Measurements from ENCODE around the gene SOCS2.
A peak's percentile ranks its signal among the peaks of the same experiment; 100 is the strongest.

- TF ChIP-seq, protein P1, sequence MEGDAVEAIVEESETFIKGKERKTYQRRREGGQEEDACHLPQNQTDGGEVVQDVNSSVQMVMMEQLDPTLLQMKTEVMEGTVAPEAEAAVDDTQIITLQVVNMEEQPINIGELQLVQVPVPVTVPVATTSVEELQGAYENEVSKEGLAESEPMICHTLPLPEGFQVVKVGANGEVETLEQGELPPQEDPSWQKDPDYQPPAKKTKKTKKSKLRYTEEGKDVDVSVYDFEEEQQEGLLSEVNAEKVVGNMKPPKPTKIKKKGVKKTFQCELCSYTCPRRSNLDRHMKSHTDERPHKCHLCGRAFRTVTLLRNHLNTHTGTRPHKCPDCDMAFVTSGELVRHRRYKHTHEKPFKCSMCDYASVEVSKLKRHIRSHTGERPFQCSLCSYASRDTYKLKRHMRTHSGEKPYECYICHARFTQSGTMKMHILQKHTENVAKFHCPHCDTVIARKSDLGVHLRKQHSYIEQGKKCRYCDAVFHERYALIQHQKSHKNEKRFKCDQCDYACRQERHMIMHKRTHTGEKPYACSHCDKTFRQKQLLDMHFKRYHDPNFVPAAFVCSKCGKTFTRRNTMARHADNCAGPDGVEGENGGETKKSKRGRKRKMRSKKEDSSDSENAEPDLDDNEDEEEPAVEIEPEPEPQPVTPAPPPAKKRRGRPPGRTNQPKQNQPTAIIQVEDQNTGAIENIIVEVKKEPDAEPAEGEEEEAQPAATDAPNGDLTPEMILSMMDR (IDR thresholded peaks at IDR 0.05), result peak; percentile 53 to 80
- TF ChIP-seq POLR2A (IDR thresholded peaks at IDR 0.05) (no peak), EP300 (IDR thresholded peaks at IDR 0.05) (no peak)
Observed at GRCh38 chr12:93569656-93570551, 2.6 kb upstream of the SOCS2 start.
